GM12892 (cell line): ENCODE results near the gene FAM120A. TPM values are rescaled to one million over a fixed set of nuclear protein-coding genes. Genes with fewer than 3 reads are reported as not detected.
A peak's percentile ranks its signal among the peaks of the same experiment; 100 is the strongest.

Experiments
- DNase-seq: peaks from one replicate; pipeline ENCODE4 v3.0.0; 2011; ENCODE audit not compliant: insufficient read length
- FAIRE-seq: peaks from 2 replicates; lab custom pipeline; 2011; peaks lifted over from hg19 to GRCh38; lab: Jason Lieb, UNC
- POLR2A ChIP-seq: IDR thresholded peaks from 2 replicates; pipeline ENCODE4 v1.6.1; 2011; ENCODE audit warnings: low read depth, low read length, control low read depth
- POLR2AphosphoS5 ChIP-seq: IDR thresholded peaks from 2 replicates; pipeline ENCODE4 v1.6.1; 2011; ENCODE audit warnings: low read depth, low read length, control low read depth
- TAF1 ChIP-seq: IDR thresholded peaks from 2 replicates; pipeline ENCODE4 v1.6.1; 2011; ENCODE audit warnings: low read depth, mild to moderate bottlenecking, control low read depth, low read length, borderline replicate concordance
- polyA plus RNA-seq: library from polyadenylated mRNA; unstranded; fragments of >200 nt; gene quantifications from one replicate; pipeline ENCODE4 v1.2.1, GENCODE V29; 2012; ENCODE audit warnings: missing spikeins, inconsistent platforms; ENCODE audit not compliant: missing spikeins

The FAM120A gene, protein sequence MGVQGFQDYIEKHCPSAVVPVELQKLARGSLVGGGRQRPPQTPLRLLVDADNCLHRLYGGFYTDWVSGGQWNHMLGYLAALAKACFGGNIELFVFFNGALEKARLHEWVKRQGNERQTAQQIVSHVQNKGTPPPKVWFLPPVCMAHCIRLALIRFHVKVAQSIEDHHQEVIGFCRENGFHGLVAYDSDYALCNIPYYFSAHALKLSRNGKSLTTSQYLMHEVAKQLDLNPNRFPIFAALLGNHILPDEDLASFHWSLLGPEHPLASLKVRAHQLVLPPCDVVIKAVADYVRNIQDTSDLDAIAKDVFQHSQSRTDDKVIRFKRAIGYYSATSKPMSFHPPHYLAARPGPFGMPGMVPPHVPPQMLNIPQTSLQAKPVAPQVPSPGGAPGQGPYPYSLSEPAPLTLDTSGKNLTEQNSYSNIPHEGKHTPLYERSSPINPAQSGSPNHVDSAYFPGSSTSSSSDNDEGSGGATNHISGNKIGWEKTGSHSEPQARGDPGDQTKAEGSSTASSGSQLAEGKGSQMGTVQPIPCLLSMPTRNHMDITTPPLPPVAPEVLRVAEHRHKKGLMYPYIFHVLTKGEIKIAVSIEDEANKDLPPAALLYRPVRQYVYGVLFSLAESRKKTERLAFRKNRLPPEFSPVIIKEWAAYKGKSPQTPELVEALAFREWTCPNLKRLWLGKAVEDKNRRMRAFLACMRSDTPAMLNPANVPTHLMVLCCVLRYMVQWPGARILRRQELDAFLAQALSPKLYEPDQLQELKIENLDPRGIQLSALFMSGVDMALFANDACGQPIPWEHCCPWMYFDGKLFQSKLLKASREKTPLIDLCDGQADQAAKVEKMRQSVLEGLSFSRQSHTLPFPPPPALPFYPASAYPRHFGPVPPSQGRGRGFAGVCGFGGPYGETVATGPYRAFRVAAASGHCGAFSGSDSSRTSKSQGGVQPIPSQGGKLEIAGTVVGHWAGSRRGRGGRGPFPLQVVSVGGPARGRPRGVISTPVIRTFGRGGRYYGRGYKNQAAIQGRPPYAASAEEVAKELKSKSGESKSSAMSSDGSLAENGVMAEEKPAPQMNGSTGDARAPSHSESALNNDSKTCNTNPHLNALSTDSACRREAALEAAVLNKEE
- polyA plus RNA-seq, result 36.6 TPM

DNA sequence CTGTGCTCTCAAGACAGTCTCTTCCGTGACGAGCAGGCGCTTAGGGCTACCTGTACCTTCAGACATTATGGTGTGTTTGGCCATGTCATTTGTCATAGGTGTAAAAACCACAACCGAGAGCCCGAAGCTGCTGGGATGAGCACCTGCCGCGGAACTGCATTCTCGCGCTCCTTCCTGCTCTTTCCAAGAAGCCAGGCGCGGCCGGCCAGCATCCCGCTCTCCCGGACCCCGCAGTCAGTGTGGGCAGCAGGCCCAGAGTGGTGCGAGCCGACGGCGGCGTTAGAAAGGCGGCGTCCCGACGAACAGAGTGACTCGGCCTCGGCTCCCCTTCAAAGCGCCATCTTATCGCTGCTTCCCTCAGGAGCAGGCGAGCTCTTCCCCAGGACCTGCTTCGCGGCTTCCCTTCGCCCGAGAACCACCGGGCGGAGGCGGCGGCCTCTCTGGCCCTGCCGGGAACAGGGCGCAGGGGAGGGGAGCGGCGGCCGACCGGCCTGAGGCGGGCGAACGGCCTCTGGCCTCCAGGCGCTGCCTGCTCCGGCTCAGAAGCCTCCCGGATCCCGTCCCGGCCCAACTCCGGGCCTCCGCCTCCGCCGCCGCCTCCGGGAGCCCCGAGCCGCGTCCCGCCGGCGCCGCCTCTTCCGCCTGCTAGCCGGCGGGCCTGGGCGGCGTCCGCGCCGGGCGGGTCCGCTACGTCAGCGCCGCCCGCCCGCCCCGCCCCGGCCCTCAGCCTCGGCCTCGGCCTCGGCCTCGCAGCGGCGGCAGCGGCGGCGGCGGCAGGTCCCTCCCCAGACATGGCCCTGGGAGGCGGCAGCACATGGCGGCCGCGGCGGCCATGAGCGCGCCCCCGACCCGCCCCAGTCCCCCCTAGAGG is at the start of gene FAM120A:
TSS of gene FAM120A (plus strand) at position 741 of the 871 bp plus-strand sequence. CDS start 231 bp downstream, outside the sequence.
- DNase-seq (peak; percentile 65), FAIRE-seq (no peak)
- no peak for TF ChIP-seq TAF1
- TF ChIP-seq POLR2AphosphoS5, result no peak; the same call in 1 of the 2 replicates
- TF ChIP-seq POLR2A, result no peak; the same call in 1 of the 2 replicates

DNA sequence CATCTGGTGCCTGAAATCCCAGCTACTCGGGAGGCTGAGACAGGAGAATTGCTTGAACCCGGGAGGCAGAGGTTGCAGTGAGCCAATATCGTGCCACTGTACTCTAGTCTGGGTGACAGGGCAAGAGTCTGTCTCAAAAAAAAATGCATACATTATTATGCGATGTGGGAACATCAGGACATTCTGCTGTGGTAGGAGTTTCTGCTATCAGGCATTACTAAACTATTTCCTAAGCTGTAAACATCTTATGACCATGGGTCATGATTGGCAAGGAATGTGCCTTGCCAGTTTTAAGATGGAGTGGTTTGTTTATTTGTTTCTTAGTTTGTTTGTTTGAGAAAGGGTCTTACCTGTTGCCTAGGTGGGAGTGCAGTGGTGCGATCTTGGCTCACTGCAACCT is 45.1 kb upstream of the FAM120A start:
- TF ChIP-seq POLR2AphosphoS5, result no peak
- TF ChIP-seq POLR2A, result no peak
- no peak for TF ChIP-seq TAF1
- DNase-seq, result no peak
- FAIRE-seq, result no peak

DNA sequence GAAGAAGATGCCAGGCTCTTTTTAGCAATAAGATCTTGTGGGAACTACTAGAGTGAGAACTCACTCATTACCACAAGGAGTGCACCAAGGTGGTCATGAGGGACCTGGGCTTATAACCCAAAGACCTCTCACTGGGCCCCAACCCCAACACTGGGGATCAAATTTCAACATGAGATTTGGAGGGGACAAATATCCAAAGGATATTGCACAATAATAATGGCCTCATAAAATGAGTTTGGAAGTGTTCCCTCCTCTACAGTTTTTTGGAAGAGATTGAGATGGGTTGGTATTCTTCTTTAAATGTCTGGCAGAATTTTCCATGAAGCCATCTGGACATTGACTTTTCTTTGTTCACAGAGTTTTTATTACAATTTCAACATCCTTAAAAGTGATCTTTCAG is 38.0 kb upstream of the FAM120A start:
- FAIRE-seq (no peak), DNase-seq (no peak)
- no peak for TF ChIP-seq POLR2A
- TF ChIP-seq POLR2AphosphoS5, result no peak
- no peak for TF ChIP-seq TAF1

DNA sequence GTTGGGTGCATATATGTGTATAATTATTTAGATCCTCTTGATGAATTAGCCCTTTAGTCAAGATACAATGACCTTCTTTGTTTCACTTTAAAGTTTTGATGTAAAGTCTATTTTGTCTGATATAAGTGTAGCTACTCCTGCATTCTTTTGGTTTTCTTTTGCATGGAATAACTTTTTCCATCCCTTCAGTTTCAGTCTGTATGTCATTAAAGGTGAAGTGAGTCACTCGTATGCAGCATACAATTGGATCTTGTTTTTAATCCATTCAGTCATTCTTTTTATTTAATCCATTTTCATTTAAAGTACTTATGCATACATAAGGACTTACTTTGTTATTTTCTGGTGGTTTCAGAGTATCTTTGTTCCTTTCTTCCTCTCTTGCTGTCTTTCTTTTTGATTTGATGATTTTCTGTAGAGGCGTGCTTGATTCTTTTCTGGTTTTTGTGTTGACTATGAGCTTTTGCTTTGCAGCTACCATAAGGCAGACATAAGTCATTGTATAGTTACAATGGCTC is 36.3 kb upstream of the FAM120A start:
- FAIRE-seq (no peak), DNase-seq (no peak)
- TF ChIP-seq TAF1 (no peak), POLR2A (no peak), POLR2AphosphoS5 (no peak)

DNA sequence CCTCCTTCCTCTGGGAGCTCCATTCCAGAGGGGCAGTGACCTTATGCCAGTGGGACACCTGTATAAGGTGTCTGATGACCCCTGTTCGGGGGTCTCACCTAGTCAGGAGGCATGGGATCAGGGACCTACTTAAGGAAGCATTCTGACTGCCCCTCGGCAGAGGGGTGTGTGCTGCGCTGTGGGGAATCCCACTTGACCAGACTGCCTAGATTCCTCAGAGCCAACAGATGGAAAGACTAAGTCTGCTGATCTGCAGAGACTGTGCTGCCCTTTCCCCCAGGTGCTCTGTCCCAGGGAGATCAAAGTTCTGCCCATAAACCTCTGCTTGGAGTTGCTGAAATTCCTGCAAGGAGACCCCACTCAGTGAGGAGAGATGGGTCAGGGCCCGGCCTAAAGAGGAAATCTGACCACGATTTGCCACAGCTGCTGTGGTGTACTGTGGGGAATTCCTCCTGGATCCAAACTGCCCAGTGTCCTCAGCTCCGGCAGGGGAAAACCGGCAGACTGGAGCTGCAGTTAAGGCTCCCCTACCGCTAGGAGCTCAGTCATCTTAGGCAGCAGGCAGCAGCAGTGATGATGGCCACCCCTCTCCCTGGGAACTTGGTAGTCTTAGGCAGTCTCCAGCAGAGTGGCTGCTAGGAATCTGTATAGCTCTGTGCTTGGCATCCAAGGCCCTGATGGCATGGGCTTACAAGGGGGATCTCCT is 34.8 kb upstream of the FAM120A start:
- DNase-seq, result no peak
- no peak for FAIRE-seq
- TF ChIP-seq TAF1 (no peak), POLR2A (no peak), POLR2AphosphoS5 (no peak)

DNA sequence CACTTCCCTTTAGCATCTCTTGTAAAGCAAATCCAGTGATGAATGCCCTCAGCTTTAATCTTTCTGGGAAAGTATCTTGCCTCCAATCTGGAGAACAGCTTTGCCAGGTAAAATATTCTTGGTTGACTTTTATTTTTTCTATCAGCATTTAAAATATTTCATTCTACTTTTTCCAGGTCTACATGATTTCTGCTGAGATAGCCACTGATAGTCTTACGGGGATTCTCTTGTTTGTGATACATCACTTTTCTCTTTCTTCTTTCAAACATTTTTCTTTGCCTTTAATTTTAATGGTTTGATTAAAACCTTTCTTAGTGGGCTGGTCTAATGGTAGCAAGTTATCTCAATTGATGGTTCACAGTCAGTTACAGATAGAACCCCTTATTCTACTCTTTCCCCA is 33.9 kb upstream of the FAM120A start:
- FAIRE-seq (no peak), DNase-seq (no peak)
- TF ChIP-seq POLR2AphosphoS5 (no peak), POLR2A (no peak), TAF1 (no peak)

DNA sequence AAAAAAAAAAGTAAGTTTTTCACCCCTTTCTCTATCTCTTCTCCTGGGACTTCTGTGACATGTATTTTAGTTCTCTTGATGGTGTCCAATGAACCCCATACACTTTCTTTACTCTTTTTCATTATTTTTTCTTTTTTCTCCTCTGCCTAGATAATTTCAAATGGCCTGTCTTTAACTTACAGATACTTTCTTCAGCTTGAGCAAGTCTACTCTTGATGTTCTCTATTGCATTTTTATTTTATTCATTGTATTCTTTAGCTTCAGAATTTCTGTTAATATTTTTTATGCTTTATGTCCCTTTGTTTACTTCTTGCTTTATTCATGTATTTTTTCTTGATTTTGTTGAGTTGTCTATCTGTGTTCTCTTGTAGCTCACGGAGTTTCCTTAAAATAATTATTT is 32.5 kb upstream of the FAM120A start:
- DNase-seq (no peak), FAIRE-seq (no peak)
- no peak for TF ChIP-seq POLR2AphosphoS5
- TF ChIP-seq TAF1, result no peak
- TF ChIP-seq POLR2A, result no peak

DNA sequence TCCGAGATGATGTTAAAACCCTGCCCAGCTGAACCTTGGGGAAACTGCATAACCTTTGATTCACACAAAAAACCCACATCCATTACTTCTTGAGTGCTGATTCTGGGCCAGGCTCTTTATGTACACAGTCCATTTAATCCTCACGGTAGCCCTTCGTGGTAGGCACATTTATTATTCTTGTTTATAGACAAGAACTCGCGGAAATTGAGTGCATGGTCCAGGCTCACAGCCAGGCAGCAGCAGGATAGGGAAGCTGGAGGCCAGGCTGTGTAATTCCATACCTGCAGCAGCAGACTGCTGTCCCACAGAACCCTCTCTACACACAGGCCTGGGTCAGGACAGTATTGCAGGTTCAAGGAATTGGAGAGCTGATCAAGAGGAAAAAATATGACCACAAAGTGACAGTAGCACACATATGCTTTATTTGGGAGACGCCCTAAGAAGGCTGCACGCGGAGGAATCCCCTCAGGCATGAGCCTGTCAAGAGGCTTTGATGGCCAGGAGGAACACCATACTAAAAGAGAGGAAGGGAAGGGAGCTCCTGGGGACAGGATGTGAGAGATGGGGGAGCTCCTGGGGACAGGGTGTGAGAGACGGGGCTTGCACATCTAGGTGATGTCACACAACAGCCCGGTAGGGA is 28.4 kb upstream of the FAM120A start:
- no peak for TF ChIP-seq TAF1
- no peak for TF ChIP-seq POLR2A
- TF ChIP-seq POLR2AphosphoS5, result no peak
- no peak for FAIRE-seq
- DNase-seq, result no peak

DNA sequence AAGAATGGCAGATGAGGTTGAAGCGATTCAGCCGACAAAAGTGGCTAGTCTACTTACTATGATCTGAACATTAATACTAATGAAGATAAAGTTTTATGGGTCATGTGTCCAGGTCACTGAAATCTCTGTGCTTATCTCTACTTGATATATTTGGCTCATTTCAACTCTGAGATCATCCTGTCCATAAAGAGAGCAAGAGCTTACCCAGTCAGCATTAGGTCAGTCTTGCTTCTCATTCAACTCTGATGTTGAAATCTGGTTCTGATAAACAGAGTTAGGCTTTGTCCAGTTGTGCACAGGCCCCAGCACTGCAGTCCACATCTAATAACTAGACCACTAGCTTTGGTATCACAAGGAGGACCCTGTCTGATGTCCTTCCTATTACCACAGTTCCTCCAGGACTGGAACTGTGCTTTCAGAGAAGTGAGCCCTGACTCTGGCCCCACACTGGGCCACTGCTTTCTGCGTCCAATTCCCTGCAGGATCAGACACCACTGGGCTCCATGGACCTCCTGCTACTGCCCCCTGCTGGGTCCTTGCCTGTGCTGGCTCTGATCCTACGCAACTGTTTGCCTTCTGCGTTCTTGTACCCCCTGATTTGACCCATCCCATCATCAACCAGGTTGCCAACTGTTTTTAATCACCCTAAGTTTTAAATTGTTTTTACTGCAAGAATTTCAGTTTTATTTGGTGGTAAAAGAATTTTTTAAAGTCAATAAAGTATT is 23.7 kb upstream of the FAM120A start:
- no peak for DNase-seq
- no peak for FAIRE-seq
- TF ChIP-seq POLR2AphosphoS5, result no peak
- TF ChIP-seq TAF1, result no peak
- TF ChIP-seq POLR2A, result no peak
